HG03432 (cell line): ENCODE measurements around the gene PPHLN1.

Experiments
- ATAC-seq: cut with Tn5 transposase; IDR thresholded peaks from one replicate; pipeline ENCODE4 v1.9.1; 2021; ENCODE audit warnings: mild to moderate bottlenecking, moderate library complexity; ENCODE audit not compliant: unreplicated experiment

The PPHLN1 gene, protein sequence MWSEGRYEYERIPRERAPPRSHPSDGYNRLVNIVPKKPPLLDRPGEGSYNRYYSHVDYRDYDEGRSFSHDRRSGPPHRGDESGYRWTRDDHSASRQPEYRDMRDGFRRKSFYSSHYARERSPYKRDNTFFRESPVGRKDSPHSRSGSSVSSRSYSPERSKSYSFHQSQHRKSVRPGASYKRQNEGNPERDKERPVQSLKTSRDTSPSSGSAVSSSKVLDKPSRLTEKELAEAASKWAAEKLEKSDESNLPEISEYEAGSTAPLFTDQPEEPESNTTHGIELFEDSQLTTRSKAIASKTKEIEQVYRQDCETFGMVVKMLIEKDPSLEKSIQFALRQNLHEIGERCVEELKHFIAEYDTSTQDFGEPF

DNA sequence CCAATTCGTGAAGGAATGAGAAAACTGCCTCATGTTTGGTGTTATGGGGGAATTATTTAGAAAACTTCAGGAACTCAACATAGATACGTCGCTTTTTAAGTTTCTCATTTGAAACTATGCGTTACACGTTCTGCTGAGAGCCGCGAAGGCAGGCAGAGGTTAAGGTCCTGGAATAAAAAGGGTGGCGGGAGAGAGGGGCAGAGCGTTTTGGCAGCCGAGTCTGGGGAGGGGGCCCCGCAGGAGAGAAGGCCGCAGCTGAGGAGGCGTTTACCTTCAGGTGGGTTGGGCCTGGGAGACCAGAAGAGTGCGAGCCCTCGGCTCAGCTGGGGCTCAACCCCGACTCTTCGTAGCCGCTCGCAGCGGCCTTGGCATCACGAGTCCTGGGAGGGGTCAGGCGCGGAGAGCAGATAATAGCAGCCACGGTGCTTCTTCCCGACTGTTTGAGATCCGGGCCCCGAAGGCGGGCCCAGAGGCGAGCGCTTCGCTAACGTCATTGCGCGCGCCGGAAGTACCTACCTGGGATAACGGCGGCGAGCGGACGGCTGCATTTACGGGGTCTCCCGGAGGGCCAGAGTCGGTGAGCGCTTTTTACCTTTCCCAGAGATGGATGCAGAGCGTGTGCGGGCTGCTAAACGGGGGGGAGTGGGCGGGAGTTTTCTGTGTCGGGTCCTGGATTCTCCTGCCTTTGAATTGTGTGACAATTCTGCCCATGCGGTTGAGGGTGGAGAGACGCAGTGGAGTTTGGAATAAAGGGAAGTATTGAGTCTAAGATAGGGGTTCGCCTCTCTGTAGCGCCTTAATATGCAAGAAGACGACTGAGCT, at the start of gene PPHLN1, which contains the start of gene ZCRB1:
PPHLN1 (plus strand) TSS at position 515 of the 822 bp plus-strand sequence. CDS start 9,736 bp downstream, outside the sequence.
ZCRB1 (minus strand) TSS at position 442 of the 822 bp plus-strand sequence. CDS start 1,992 bp downstream, outside the sequence.
- peak; percentile 98 for ATAC-seq

DNA sequence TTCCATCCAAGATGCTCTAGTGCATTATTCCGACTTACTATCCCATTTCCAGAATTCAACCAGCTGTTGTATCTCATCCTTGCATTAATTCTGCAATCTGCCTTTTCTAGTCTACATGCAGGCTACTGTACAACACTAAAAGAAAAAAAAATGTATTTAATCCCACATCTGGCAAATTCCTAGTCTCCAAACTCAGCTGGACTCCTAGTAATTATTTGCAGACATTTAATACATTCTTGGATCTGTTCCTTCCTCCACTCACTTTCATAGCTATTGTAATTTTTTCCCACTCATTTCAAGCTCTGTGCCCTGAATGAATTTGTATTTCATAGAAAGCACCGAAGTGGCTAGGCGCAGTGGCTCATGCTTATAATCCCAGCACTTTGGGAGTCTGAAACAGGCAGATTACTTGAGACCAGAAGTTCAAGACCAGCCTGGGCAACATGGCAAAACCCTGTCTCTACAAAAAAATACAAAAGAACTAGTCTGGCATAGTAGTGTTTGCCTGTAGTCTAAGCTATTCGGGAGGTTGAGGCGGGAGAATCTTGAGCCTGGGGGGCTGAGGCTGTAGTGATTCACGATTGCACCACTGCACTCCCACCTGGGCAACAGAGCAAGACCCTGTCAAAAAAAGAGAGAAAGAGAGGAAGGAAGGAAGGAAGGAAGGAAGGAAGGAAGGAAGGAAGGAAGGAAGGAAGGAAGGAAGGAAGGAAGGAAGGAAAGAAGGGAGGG, 48.4 kb upstream of the PPHLN1 start:
- ATAC-seq: no peak

DNA sequence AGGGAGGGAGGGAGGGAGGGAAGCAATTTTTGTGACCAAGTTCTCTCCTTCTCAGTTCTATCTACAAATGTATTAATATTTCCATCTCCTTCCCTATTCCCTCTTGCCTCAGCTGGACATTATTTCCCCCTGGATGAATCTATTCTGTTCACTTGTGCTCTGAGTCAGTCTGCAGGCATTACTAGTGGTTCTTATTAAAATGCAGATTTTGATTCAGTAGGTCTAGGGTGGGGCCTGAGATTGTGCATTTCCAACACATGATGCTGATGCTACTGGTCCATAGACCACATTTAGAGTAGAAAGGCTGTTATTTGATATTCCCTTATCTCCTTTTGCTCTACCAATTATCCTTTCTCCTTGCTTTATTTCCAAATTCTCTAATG, 47.8 kb upstream of the PPHLN1 start:
- no peak for ATAC-seq

DNA sequence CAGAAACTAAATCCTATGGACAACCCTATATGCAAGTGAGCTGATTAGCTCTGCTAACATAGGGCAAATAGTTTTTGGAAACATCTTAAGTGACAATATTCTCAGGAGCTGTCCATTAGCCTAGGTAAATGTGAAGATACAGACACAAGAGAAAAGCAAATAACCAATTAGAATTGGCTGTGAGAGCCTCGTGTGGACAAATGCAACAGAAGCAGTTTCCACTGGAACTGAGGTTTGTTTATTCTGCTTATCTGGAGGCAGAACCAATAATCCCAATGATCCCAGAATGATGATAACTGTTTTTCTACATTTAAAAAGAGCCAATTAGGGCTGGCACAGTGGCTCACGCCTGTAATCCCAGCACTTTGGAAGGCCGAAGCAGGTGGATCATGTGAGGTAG, 44.7 kb upstream of the PPHLN1 start:
- no peak for ATAC-seq

DNA sequence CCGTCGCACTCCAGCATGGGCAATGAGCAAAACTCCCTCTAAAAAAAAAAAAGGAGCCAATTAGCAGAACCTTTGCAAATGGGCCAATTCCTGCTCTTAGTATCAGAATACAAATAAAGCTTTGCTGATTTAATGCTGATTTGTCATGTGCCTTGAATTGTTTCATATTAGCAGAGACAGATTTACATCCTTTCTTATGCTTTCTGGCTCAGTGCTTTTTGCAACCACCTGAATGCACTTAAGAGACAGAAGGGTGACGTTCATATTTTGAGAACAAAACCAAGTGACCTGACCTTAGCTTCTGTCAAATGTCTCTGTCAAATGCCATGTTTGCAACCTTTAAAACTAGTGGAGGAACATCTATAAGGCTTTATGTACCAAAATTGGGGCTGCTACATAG, 44.1 kb upstream of the PPHLN1 start:
- ATAC-seq: no peak

DNA sequence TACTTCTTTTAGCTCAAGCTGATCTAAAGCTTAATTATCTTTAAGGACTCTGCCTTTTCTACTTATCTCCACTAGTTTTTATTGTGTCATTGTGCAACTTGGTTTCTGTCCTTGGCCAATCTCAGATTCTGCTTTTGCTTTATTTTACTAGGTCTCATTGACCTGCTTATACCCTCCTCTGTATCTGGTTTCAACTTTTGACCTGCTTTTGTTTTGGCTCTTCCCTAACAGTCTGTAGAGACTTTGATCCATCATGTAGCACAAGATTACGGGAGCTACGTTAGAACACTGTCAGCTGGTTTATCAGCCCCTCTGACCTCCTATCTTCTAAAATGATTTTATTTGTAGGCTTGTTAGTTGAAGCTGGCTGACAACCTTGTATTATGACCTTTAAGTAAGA, 43.7 kb upstream of the PPHLN1 start:
- no peak for ATAC-seq

DNA sequence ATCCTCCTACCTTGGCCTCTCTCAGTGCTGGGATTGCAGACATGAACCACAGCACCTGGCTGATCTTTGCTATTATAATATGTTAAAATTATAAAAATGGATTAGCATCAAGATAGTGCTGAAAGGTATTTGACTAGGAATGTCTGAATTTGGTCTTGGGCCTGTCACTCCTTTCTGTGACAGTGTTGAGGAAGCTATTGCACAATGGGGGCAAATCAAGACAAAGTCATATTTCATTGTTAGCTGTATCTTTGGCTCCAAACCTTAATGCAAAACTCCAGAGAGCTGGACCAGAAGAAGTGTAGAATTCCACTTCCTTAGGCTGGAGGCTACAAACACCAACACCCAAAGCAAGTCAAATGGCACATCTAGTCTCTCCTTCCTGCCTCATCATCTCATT, 42.2 kb upstream of the PPHLN1 start:
- no peak for ATAC-seq

DNA sequence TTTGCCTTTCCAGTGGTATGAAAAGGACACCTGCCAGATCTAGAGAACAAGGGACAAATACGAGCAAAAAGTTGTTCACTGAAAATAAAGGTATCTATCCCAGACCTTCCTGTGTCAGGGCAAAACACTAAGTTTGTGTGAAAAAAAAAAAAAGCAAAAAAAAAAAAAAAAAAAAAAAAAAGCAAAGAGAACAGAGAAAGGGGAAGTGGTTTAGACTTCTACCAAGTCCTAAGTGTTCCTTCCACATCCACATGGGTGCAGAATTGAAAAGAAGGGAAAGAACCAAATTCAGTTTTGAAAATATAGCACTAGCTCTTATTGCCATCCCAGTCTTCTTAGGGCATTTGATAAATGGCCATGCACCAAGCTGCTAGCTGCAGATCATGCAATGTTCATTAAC, 41.8 kb upstream of the PPHLN1 start:
- no peak for ATAC-seq

DNA sequence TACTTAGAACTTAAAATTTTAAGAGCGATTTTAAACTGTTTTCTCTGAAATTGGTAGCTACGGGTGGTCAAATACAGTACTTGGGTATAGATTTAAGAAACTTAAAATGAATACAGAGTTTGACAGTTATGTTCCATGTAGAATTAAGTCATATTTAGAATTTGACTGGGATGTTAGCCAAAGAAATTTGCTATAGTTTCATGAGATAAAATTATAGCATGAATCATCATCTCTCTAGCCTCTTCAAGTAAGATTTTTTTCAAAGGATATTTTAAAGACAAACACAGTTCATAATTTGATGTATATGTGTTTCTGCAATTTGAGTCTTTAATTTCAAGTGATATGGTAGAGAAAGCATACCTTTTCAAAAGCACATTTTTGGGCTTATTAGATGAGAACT, 41.1 kb upstream of the PPHLN1 start:
- ATAC-seq: no peak

DNA sequence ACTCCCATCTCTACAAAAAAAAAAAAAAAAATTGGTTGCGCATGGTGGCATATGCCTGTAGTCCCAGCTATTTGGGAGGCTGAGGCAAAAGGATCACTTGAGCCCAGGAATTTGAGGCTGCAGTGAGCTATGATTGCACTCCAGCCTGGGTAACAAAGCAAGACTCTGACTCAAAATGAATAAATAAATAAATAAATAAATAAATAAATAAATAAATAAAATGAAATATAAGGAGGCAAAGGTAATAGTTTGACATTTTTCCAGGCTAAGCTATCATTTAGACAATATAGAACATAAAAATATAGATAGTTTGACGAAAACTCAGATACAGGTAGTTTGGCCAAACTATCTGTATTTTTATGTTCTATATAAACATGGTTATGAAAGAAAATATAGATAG, 40.5 kb upstream of the PPHLN1 start:
- ATAC-seq: no peak

DNA sequence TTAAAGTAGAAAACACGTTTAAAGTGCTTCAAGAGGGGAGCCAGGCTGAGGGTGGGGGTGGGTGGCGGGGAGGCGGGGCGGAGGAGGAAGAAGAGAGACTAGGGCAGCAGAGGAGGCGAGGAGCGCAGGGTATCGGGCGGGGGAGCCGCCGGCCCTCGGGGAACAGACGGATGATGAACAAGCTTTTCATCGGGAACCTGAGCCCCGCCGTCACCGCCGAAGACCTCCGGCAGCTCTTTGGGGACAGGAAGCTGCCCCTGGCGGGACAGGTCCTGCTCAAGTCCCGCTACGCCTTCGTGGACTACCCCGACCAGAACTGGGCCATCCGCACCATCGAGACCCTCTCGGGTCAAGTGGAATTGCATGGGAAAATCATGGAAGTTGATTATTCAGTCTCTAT, 39.2 kb upstream of the PPHLN1 start:
- no peak for ATAC-seq

DNA sequence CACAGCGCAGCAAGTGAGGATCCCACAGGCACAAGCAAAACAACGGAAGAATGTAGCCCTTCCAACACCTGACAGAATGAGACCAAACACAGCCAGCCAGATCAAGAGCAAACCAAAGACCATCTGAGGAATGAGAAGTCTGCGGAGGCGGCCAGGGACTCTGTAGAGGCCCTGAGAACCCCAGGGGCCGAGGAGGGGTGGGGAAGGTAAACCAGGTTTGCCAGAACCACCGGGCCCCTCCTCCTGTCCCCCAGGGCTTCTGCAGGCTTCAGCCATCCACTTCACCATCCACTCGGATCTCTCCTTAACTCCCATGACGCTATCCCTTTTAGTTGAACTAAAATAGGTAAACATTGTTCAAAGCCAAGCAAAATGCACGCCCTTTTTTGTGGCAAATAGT, 37.4 kb upstream of the PPHLN1 start:
- ATAC-seq: no peak

DNA sequence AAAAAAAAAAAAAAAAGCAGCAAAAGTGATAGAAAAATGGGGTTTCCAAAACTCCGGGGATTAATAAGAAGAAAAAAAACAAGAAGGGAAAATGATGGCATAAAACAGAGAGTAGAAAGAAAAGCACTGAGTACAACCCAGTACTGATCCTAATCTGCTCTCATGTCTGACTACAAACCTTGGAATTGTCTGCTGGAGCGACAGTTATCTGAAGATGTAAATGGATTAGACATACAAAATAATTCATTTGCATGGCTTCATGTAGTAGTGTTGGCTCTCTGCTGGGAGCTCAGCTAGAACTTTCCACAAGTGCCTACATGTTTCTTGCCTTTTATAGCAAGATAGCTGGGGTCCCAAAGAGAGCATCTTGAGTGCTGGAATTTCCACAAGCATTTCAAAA, 34.3 kb upstream of the PPHLN1 start:
- no peak for ATAC-seq

DNA sequence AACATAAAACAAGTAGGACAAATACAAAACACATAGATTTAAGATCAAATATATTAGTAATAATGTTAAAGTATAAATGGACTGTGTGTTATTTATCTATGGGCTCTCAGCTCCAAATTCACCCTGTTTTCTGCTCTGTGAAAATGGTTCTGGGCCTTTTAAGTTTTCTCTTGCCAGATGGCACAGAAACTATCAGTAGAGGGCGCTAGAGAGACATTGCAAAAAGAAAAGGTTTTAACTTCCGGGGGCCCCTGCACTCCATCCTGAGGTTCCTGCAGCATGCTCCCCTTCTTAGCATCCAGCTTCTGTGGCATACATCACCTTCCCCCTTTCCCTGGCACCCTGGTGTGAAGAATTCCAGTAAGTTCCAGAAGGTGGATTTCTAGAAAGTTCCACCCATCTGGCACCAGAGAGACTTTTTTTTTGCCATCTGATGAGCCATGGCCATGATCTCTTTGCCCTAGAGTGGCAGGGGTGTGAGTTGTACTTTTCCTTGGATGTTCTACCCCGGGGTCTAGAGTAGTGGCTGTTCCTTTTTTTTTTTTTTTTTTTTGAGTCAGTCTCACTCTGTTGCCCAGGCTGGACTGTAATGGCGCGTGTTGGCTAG, 29.4 kb upstream of the PPHLN1 start:
- no peak for ATAC-seq

DNA sequence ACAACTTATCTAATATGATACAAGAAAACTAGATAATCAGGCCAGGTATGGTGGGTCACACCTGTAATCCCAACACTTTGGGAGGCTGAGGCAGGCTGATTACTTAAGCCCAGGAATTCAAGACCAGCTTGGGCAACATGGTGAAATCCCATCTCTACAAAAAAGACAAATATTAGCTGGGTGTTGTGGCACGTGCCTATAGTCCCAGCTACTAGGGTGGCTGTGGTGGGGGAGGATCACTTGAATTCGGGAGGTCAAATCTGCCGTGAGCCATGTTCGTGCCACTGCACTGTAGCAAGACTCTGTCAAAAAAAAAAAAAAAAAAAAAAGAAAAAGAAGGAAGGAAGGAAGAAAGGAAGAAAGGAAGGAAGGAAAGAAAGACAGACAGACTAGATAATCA, 27.1 kb upstream of the PPHLN1 start:
- peak; percentile 20 for ATAC-seq

DNA sequence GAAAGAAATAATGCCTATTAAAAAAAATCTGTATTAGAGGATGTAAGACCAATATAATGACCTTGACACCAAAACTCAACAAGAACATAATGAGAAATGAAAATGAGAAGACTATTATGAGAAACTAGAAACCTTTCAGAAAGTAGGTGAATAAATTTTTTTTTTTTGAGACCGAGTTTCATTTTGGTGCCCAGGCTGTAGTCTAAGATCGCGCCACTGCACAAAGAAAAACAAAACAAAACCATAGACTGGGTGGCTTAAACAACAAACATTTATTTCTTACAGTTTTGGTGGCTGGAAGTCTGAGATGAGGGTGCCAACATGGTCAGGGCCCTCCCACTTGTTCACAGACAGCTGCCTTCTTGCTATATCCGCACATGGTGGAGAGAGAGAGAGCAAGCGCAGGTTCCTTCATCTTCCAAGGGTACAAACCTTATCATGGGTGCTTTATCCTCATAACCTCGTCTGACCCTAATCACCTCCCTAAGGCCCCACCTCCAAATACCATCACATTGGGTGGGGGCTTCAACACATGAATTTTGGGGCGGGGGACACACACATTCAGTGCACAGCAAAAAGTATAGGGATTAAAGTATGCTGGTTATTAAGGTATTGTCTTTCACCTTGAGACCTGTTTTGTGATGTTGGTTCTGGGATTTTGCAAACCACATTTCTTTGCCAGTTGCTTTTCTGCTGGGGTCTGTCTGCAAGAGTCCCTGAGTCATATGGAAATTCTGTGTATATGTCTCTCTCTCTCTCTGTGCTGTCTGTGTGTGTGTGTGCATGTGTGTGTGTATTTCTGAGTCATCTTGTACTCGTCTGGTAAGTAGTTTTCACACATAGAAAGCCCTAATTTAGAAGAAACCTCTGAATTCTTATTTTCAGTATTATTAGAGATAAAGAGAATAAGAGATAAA, 26.3 kb upstream of the PPHLN1 start:
- ATAC-seq: peak; percentile 86

DNA sequence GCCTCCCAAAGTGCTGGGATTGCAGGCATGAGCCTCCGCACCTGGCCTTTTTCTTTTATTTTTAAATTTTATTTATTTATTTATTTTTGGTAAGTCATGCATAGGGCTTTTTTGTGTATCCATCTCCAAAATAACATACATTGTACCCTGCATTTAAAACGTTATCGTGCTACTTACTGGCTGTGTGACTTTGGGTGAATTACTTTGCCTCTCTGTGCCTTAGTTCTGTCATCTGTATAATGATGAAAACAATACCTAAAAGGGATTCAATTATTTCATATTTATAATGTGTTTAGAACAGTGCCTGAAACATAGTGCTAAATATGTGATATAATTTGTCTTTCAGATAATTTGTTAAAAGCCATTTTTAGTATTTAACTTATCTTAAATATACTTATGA, 19.7 kb upstream of the PPHLN1 start:
- ATAC-seq: no peak

DNA sequence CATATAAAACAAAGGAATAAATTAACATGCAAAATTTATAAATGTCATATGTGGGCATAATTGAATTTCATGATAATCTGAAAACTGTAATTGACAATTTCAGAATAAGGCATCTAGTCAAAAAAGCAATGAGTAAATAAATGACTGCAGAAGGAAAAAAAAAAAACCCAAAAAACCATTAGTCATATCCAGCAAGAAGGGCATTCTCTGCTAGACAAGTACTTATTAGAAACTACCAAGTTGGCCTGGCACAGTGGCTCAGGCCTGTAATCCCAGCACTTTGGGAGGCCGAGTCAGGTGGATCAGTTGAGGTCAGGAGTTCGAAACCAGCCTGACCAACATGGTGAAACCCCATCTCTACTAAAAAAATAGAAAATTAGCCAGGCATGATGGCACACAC, 17.6 kb upstream of the PPHLN1 start:
- no peak for ATAC-seq

DNA sequence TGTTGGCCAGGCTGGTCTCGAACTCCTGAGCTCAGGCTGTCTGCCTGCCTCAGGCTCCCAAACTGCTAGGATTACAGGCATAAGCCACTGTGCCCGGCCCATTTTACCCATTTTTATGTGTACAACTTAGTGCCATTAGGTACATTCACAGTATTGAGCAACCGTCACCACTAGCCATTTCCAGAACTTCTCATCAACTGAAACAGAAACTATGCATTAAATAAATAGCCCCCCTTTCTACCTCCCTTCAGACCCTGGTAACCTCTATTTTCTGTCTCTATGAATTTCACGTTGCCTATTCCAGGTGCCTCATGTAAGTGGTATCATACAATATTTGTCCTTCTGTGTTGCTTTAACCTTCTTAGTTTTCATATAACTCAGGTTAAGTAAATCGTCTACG, 16.0 kb upstream of the PPHLN1 start:
- no peak for ATAC-seq

DNA sequence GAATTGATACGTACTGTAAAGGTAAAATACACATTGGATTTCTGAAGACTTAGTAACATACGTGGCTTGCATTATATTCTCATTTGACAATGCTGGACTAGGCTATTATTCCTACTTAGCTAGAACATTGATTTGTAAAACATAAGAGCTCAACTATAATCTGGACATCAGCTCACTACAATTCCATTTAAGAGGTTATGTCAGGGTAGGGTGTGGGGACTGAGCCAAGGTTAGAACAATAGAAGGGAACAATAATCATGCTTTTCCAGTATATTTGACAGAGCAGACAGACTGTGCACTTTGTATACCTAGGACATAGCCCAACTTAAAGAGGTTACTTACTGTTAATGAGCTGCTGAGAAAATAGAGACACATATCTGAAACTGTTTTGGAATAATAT, 10.9 kb upstream of the PPHLN1 start:
- ATAC-seq: no peak
